Dermis microvascular lymphatic vessel endothelial cell (primary cell): ENCODE data around the gene LAMA2. TPM values are rescaled to one million over a fixed set of nuclear protein-coding genes. Genes with fewer than 3 reads are reported as not detected.

Source experiments
- DNase-seq, 2 donors: peaks; one replicate each; pipeline versions ENCODE4 v3.0.0 to v3.0.0-alpha.2; 2010; ENCODE audit warnings: low read depth in 2 of 2
- total RNA-seq: library from RNA; depleted of rRNA; stranded (reverse); fragments of >200 nt; gene quantifications from 2 replicates; pipeline ENCODE4 v1.2.1, GENCODE V29; 2014

The LAMA2 gene
- total RNA-seq, 1 donor from 2014 or later = 0.64 TPM

DNA sequence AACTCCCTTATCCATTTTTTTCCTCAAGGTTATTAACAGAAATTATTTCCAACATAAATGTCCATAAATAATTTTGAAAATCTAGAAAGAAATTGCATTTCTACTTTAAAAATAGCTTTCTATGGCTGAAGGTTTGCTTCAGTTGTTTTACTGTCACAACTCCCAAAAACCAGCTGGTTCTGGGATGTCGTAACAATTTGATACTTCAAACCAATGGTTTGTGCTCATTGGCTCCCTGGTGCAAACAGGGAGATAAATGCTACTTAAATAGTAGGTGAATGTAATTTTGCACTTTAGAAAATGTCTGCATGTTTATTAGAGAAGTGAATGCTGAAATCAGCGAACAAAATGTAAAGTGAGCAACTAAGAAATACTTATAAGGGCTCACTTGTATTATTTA, 31.1 kb downstream of the LAMA2 start:
- DNase-seq = no peak

GRCh38 chr6:128918886-128919285, 35.9 kb downstream of the LAMA2 start:
- DNase-seq = no peak

DNA sequence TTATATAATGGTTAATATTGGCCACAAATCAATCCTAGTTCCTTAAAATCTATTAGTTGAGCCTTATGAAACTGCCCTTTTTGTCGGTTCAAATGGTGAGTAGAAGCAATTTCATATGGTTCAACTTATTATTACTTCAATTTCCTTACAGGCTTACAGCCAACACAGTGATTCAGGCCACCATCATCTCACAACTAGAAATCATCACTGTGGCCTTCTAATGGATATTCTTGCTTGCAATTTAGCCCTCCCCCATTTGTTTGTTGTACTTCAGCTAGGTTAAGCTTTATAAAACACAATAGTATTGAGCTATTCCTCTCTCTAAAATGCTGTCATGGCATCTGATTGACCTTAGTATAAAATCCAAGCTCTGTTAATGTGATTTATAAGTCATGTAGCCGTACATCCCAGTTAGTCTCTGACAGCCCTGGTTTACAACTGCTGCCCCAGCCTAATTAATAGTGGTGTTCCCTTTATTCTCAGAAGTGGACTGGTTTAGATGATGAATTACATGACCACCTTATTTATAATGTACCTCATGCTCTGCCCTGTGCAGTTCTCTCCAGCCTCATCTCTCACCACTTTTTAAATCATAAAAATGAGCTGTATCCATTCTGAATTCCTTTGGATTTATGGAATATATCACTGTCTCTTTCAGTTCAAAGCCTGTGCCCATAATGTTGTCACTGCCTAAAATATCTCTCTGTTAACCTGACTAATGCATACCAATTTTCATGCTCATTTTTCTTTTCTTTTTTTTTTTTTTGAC, 36.7 kb downstream of the LAMA2 start:
- DNase-seq = no peak

- no peak for DNase-seq
Observed at GRCh38 chr6:128925765-128926164, 42.8 kb downstream of the LAMA2 start.

- no peak for DNase-seq
Observed at GRCh38 chr6:128929869-128930268, 46.9 kb downstream of the LAMA2 start.

DNA sequence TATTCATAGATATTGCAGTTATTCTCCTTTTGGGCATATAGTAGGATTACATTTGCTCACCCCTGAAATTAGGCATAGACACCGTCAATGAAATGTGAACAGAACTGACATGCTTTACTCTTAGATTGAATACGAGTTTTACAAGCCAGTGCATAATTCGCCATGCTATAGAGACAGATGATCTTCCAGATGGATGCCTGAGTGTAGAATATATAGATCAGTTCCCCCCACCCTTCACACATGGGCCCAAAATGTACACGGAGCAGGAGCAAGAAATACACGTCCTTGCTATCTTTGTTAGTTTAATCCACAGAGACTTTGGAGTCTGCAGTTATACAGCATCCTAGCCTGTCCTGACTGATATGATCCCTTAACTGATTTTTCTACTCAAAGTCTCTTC, 47.4 kb downstream of the LAMA2 start:
- DNase-seq = no peak

DNA sequence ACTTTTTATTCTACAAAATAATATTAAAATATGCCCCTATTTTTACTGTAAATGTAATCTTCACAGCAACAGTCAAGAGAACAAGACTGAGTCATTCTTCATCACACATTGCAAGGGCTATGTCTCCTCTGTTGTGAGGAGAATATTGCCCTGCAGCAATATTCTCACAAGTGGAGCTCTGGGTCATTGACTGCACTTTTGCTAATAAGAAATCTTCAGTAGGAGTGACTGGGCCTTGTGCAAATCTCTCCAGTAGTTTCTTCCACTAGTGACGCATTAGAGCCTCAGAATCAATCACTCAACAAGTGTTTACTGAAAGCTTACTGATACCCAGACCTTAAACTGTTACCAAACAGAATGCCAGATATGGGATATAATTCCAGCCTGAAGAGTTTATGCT, 49.1 kb downstream of the LAMA2 start:
- DNase-seq = no peak

DNA sequence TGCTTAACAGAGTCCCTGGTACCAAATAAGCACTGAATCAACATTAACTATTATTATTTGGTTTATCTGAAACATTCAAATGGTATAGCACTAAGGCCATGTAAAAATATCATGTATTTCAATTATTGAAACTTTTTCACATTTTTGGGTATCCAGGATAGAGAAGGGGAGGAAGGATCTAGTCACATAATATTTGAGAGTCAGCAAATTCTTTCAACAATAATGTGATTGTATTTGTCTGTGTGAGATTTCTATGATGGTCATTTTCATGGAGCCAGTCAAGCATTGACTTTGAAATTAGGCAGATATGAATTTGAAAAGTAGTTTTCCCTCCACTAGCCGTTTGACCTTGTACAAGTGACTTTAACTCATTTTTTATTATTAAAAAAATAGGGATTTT, 67.9 kb downstream of the LAMA2 start:
- no peak for DNase-seq

GRCh38 chr6:128952902-128953301, 70.0 kb downstream of the LAMA2 start:
- DNase-seq = no peak

DNA sequence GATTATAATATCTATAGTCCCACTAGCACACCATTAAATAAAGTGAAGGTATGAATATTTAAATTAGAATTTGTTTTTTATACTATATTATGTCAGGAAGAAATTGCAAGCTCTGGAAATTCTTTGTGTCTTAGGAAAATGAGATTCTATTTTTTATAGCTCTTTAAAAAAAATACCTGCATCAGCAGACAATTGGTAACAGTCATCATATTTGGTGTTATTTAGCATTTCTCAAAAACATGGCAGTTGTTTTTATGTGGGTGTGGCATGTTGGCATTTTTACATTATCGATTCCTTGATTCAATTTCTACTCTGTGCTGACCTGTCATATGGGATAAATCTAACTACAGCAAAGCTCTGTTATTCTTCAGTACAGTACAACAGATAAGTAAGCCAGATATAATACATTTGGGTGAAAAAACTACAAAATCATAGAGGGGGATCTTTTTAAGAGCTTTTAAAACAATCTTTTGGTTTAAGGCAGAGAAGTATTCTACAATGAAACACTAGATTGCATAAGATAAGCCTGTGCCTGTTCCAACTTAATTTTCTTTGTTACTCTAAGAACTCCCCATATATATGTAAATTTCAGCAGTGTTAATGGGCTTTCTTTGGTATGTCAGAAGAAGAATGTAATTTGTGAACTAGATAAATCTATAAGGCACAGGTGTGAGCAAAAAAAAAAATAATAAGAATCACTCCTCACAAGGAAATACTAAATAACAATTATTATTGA, 71.5 kb downstream of the LAMA2 start:
- DNase-seq = no peak

DNA sequence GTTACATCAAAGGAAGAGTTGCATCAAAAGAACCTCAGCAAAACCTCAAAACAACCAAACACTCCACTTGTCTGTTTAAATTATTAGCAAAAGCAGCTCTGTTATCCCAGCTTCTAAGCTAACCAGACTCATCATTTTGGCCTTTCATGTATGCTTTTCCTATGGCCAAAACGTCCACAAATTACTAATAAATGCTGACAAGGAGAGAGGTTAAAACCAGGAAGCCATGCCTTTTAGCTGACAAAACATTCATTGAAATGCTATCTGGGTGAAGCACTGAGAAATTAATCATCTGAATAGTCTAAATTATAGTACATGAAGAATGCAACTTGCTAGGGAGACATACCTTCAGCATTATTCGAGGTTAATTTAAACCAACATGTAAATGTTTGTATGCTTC, 80.6 kb downstream of the LAMA2 start:
- DNase-seq = peak in 1 of 2 donors; percentile 6

DNA sequence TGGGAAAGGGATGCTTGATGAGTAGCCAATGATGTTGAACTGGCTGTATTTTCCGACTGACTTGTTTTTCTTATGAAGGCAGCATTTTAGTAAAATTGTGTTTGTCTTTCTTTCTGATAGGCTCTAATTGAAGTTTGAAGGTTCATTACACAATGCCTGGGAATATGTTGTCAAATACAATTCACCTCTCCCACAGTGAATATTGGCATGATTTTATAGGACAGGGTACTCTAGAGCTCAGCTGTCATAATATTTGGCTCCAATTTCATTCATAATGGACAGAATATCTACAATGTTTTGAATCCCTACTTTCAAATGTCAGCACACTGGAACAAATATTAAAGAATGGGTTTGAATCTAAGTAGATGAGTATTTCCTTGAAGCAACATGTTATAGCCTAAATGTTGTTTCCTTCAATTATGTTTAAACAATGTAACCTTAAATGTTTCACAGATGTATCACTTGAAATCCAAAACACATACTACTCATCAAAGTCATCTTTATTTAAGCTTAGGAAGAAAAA, 81.4 kb downstream of the LAMA2 start:
- DNase-seq = peak; percentile 18 to 86

DNA sequence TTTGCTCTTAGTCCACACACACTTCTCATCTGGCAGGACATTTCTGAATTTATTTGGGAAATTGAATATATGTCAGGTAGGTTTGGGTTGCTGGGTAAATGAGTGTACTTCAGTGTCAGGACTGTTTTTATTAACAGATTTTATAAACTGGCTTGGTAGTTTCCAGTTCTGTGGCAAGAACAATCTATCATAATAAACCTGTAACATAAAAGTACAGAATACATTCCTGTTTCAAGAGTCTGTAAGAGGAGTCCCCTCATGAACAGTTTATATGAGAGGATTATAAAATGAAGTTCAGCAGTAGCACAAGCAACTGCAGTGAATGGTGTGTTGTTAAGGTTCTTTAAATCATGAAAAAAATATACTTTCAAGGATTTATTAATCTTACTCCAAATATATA, 81.8 kb downstream of the LAMA2 start:
- DNase-seq = no peak

GRCh38 chr6:128966934-128967333, 84.0 kb downstream of the LAMA2 start:
- DNase-seq = no peak

GRCh38 chr6:128979071-128979470, 96.1 kb downstream of the LAMA2 start:
- no peak for DNase-seq

DNA sequence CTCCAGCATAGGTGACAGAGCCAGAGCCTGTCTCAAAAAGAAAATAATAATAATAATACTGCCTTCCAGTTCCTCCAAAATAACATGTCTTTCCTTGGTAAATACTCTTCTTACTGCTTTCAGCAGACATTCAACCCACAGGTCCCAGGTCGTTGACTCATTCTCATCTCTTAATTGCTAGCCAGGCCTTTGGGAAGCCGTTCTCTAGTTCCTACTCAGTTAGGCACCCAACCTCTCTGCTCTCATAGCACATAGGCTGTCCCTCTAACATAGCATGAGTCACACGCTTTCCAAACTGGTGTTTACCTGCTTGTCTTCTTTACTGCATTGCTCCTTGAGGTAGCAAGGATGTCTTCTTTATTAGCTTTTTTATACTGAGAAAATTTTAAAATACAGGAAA, 98.8 kb downstream of the LAMA2 start:
- no peak for DNase-seq

GRCh38 chr6:128990360-128990759, 107.4 kb downstream of the LAMA2 start:
- DNase-seq = no peak

DNA sequence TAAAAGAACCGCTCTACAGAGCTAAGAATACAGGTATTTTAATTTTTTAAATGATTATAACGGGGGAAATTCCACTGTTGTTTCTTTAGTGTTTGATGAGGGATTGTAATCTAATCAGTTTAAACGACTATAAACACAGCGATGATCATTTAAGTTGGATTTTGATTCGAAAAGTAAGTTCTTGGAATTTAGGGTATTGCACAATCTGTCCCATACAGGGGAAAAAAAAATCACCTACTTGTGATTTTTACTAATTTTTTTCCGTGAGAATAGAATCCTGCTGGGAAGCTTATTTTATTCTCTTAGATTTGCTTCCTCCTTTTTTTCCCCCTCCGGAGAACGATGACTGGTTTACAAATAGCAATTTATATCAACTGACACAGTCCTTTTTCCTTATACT, 108.0 kb downstream of the LAMA2 start:
- no peak for DNase-seq

DNA sequence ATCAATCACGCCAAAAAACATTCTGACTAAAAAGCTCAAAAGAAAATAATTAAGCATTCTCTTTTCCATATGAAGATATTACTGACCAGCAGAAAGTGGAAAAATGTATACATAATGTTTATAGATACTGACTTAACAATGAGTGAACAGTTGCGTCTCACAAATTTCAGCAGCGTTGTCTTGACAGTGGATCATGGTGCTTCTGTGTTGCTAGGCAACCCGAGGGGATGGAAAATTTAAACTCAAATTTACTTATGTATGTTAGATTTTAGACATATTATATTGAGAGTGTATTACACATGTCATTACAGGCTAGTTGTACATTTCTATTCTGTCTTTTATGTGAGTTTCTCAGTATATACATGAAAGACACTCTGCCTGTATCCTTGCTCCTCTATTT, 110.2 kb downstream of the LAMA2 start:
- DNase-seq = no peak

DNA sequence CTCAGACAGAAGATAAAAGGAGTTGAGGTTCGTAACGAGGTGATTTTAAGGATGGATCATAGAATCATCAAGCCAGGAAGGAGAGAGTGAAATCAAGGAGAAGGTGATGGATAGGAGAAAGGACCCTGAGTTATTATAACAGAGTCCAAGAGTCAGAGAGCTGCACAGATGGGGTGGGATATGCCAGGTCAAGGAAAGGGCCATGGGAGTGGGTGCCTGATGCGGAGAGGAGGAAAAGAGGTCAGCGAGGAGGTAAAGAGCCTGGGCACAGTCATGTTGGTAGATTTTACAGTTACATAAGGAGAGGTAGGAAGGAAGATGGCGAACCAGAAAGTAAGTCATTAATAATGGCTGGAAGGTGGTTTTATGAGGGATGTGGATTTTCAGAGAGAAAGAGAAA, 114.9 kb downstream of the LAMA2 start:
- no peak for DNase-seq

DNA sequence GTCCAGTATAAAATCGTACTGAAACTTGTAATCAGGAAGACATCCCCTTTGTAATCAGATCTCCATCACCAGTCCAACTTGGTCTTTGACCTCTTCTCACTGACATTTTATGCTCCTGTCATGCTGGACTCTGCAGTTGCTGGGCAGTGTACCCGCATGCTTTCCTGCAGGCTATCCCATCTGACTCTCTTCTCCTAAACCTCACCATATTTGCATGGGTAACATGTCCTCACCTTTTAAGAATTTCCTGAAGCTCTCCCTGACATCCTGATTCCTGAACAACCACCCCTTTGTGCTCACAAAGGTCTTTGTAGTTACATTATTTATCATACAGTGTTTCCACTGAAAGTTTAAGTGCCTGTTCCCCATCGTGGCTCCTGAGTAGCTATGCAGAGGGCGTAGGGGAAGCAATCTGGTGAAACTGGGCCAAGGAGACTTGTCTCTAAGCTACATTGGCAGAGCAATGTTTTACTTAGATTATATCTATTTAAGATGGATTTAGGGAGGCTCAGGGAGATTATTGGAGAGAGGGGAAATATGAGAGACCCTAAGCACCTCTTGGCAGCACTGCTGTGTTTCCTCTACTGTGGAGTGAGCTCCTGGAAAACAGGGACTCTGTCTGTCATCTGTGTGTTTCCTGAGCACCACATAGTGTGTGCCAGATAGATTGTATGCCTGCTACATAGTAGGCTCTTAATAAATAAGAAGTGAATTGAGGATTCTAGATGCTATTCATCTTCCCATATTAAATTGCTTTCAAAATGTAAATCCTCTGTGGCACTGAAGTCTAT, 124.0 kb downstream of the LAMA2 start:
- peak; percentile 1 to 6 for DNase-seq

- DNase-seq = no peak
Observed at GRCh38 chr6:129007701-129008373, 124.9 kb downstream of the LAMA2 start.
